NCI-H146 (cell line): ENCODE data around the gene ANKRD11.

Source experiments
- DNase-seq: peaks from one replicate; lab custom pipeline; 2025; lab: John Stamatoyannopoulos, UW

ANKRD11 gene

GRCh38 chr16:89297156-89297874 is 193.0 kb downstream of the ANKRD11 start:
- DNase-seq, result no peak

GRCh38 chr16:89295915-89296314 is 194.4 kb downstream of the ANKRD11 start:
- DNase-seq, result no peak

GRCh38 chr16:89295071-89295900 is 195.1 kb downstream of the ANKRD11 start:
- DNase-seq, result no peak

- no peak for DNase-seq
Observed at GRCh38 chr16:89294486-89294885, 195.9 kb downstream of the ANKRD11 start.

- no peak for DNase-seq
Observed at GRCh38 chr16:89293276-89294143, 196.9 kb downstream of the ANKRD11 start.

GRCh38 chr16:89292443-89293078 is 197.8 kb downstream of the ANKRD11 start:
- DNase-seq, result no peak

GRCh38 chr16:89291776-89292175 is 198.6 kb downstream of the ANKRD11 start:
- no peak for DNase-seq

GRCh38 chr16:89291363-89291762 is 199.0 kb downstream of the ANKRD11 start:
- no peak for DNase-seq

GRCh38 chr16:89290887-89291286 is 199.5 kb downstream of the ANKRD11 start:
- DNase-seq, result no peak

- no peak for DNase-seq
Observed at GRCh38 chr16:89290472-89290871, 199.9 kb downstream of the ANKRD11 start.

GRCh38 chr16:89289428-89290395 is 200.6 kb downstream of the ANKRD11 start:
- peak; percentile 24 for DNase-seq

- no peak for DNase-seq
Observed at GRCh38 chr16:89288966-89289365, 201.4 kb downstream of the ANKRD11 start.

- DNase-seq, result no peak
Observed at GRCh38 chr16:89288577-89288844, 201.8 kb downstream of the ANKRD11 start.

GRCh38 chr16:89287777-89288576 is 202.4 kb downstream of the ANKRD11 start:
- no peak for DNase-seq

- no peak for DNase-seq
Observed at GRCh38 chr16:89286096-89286495, 204.3 kb downstream of the ANKRD11 start.

GRCh38 chr16:89285381-89285780 is 205.0 kb downstream of the ANKRD11 start:
- DNase-seq, result no peak

- no peak for DNase-seq
Observed at GRCh38 chr16:89283449-89283848, 206.9 kb downstream of the ANKRD11 start.

GRCh38 chr16:89282523-89282922 is 207.8 kb downstream of the ANKRD11 start:
- no peak for DNase-seq

GRCh38 chr16:89281829-89282228 is 208.5 kb downstream of the ANKRD11 start:
- DNase-seq, result no peak

- DNase-seq, result no peak
Observed at GRCh38 chr16:89281189-89281577, 209.2 kb downstream of the ANKRD11 start.
